GM21723 (cell line): Measurements from ENCODE around the gene EXOC6.

Source experiments
- ATAC-seq: cut with Tn5 transposase; IDR thresholded peaks from one replicate; pipeline ENCODE4 v1.9.1; 2021; ENCODE audit warnings: mild to moderate bottlenecking, moderate library complexity; ENCODE audit not compliant: unreplicated experiment

The EXOC6 gene

DNA sequence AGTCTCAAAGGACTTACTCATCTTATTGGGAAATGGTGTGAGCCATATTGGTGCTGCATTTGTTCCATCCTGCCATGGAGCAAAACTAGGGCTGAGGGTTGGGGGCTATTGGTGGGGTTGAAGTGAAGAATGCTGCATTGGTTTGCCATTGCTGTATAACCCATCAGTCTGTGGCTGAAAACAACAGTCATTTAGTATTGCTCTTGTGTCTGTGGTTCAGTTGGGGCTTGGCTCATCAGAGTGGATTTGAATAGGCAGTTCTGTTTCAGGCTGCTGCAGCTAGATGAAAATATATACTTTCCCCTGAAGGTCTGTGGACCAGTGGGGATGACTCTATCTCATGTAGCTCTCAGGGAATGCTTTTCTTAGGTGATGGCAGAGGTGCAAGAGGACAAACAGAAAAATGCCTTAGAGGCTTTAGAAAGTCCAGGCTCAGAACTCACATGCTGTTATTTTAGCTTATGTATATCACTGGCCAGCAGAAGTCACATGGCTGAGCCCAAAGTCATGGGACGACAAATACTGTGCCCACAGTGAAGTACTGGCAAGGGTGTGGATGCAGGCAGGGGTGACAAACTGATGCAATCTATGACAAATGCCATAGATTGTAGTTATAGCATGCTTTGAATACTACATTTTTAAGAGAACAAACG, 15.2 kb upstream of the EXOC6 start:
- ATAC-seq: no peak

- ATAC-seq: no peak
Measured at GRCh38 chr10:92834331-92834730, 14.0 kb upstream of the EXOC6 start.

DNA sequence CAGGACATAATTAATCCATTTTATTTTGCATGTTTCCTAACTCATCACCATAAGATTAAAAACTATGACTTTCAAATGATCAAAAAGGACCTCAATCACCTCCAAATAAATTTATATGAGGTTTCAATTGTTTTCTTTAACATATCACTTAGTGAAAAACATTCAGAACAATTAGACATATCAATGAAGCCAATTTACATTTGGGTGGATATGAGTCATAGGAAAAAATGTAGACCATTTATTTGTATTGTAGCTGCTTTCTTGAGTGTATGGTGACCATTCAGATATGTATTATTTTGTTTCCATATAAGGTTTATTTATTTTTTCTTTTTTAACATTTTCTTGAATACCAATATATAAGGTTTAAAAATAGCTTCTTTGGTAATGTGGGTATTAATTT, 13.3 kb upstream of the EXOC6 start:
- ATAC-seq: no peak

GRCh38 chr10:92837456-92837855, 10.9 kb upstream of the EXOC6 start:
- ATAC-seq: no peak

- ATAC-seq: no peak
Measured at GRCh38 chr10:92839191-92840085, 8.9 kb upstream of the EXOC6 start.

DNA sequence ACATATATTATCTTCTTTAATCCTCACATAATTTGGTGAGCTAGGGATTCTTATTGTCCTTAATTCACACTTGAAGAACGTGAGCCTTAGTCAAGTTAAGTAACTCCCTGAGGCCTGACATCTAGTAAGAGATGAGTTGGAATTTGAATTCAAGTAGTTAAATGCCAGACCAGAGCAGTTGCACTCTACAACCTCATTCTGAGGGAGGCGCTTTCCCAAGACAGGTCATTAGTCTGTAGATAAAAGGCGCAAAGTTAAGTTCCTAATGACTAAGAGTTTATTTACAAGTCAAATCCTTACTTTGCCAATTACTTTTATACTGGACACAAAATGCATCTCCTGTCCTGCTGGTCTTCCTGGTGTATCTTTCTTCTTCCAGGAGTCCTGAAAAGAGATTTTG, 3.6 kb upstream of the EXOC6 start:
- ATAC-seq: no peak

DNA sequence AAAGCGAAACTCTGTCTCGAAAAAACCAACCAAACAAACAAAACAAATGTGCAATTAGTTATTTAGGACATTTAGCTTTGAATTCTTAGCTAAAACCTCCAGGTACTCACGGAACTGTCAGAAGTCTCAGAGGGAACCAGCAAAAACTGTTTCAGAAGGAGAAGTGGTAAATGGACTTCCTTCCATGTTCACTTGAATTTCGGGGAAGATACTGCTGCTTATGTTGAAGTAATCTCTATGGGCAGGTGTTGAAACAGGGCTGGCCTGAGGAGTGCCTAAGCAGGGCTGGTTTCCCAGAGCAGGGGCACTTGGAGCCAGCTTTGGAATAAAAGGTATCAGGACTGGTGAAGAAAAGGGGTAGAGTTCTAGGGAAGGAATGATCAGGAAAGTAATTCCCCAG, 2.4 kb upstream of the EXOC6 start:
- no peak for ATAC-seq

GRCh38 chr10:92846344-92846743, 2.0 kb upstream of the EXOC6 start:
- ATAC-seq: no peak

DNA sequence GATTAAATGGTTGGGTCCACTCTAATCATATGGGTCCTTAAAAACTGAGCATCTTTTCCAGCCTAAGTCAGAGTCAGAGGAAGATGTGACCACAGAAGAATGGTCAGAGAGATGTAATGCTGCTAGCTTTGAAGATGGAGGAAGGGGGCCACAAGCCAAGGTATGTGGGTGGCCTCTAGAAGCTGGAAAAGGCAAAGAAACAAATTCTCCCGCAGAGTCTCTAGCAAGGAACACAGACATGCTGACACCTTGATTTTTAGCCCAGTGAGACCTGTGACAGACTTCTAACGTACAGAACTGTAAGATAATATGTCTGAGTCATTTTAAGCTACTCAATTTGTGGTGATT, 1.5 kb upstream of the EXOC6 start:
- ATAC-seq: no peak

- ATAC-seq: no peak
Measured at GRCh38 chr10:92847202-92847864, 987 bp upstream of the EXOC6 start.

DNA sequence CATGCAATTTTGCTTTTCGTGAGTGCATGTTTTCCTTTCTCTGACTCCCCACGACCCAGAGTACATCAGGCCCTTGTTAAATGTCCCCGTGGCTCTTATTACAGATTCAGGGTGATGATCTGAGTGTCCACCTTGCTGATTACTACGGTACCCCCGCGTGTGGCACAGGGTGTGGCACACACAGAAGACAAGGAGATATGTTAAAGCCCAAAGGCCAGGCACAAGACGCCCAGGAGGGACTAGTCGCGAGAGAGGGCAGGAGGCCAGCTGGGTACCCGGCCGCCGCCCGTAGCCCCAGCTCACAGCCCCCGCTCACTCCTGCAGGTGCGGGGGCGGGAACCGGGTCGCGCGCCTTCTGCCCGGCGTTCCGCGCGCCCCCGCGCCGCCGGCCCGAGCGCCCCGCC, 281 bp upstream of the EXOC6 start:
- no peak for ATAC-seq

- ATAC-seq: no peak
Measured at GRCh38 chr10:92849234-92849525, 860 bp downstream of the EXOC6 start.

GRCh38 chr10:92849576-92850090, 1.3 kb downstream of the EXOC6 start:
- ATAC-seq: no peak

DNA sequence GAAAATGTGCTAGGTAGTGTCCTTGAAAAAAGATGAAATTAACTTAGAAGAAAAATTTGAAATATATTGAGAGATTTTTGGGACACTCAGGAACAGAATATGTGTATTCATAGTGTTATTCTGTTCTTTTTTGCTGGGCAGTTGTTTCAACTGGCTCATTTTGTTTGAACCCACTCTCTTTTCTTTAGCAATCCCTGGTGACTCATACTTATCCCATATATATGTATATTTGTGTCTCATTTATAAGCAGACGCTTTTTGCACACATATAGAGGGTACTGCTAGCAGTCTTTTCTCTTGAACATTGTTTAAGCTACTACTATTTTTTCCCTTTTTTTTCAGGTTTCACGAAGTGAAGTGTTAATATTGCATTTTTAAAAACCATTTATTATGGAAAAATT, 1.9 kb downstream of the EXOC6 start:
- no peak for ATAC-seq

- no peak for ATAC-seq
Measured at GRCh38 chr10:92851003-92851402, 2.7 kb downstream of the EXOC6 start.

- no peak for ATAC-seq
Measured at GRCh38 chr10:92855560-92855959, 7.2 kb downstream of the EXOC6 start.

- ATAC-seq: no peak
Measured at GRCh38 chr10:92857904-92858514, 9.7 kb downstream of the EXOC6 start.

DNA sequence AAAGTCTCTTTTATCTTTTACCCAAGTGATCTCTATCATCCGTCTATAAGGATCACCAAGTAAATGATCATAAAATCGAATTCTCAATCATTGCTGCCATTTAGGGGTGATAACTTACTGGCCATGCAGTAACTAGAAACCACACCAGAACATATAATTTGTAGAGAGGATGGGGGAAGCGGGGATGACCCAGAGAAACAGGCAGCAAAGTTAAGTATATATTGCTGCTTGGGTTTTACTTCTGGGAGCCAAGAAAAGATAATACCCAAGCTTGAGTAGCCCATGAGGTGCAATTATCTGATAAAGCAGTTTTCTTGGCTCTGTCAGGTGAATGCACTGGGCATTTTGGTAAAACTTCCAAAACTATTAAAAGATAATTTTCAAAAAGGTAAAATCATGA, 18.9 kb downstream of the EXOC6 start:
- no peak for ATAC-seq

DNA sequence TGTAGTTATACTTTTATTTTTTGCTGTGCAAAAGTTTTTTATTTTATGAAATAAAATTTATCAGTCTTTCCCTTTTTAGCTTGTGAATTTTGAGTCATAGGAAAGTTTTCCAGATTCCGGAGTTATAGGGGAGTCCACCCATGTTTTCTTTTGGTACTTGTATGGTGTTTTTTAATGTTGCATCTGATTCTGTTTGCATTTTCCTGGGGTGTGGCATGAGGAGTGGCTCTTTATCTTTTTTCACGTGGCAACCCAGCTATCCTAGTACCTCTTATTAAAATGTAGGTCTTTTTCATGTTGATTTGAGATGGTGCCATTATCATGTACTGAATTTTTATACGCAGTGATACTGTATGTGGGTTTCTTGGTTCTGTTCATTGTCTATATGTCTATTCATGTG, 19.7 kb downstream of the EXOC6 start:
- no peak for ATAC-seq

GRCh38 chr10:92868557-92868956, 20.2 kb downstream of the EXOC6 start:
- ATAC-seq: no peak

DNA sequence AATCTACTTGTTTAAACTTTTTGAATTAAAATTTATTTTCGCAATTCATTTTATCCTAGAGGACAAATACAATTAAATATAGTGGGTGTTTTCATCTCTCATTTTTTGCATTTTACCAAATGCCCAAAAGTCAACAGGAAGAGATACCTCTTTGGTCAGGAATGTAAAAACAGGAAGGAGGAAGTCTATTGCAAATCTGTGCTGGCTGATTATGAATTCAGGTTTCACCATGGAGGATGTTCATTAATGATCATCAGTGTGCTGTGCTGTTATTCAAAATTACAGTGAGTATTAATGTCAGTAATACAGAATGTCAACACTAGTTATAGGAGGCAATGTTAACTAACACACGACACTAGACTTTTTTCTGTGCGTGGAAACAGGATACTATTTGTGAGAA, 24.7 kb downstream of the EXOC6 start:
- ATAC-seq: no peak
